HG02884 (cell line): Measurements from ENCODE around the gene SLCO2B1.

ENCODE experiments used
- ATAC-seq: cut with Tn5 transposase; IDR thresholded peaks from one replicate; pipeline ENCODE4 v1.9.1; 2021; ENCODE audit warnings: mild to moderate bottlenecking, moderate library complexity; ENCODE audit not compliant: unreplicated experiment

Gene SLCO2B1

GRCh38 chr11:75160880-75161279 lies 10.0 kb downstream of the SLCO2B1 start:
- no peak for ATAC-seq

GRCh38 chr11:75161506-75162095 lies 10.7 kb downstream of the SLCO2B1 start:
- no peak for ATAC-seq

GRCh38 chr11:75162954-75163353 lies 12.0 kb downstream of the SLCO2B1 start:
- ATAC-seq = no peak

GRCh38 chr11:75163921-75164849 lies 13.3 kb downstream of the SLCO2B1 start:
- no peak for ATAC-seq

GRCh38 chr11:75165721-75166120 lies 14.8 kb downstream of the SLCO2B1 start:
- no peak for ATAC-seq

- ATAC-seq = no peak
Observed at GRCh38 chr11:75166791-75167190, 15.9 kb downstream of the SLCO2B1 start.

GRCh38 chr11:75167617-75168016 lies 16.7 kb downstream of the SLCO2B1 start:
- ATAC-seq = no peak

GRCh38 chr11:75169101-75169885 lies 18.4 kb downstream of the SLCO2B1 start:
- no peak for ATAC-seq

- ATAC-seq = no peak
Observed at GRCh38 chr11:75170516-75171201, 19.8 kb downstream of the SLCO2B1 start.

GRCh38 chr11:75173336-75173735 lies 22.4 kb downstream of the SLCO2B1 start:
- ATAC-seq = no peak

- no peak for ATAC-seq
Observed at GRCh38 chr11:75174781-75175370, 24.0 kb downstream of the SLCO2B1 start.

- no peak for ATAC-seq
Observed at GRCh38 chr11:75182664-75183063, 31.8 kb downstream of the SLCO2B1 start.

GRCh38 chr11:75184051-75184450 lies 33.1 kb downstream of the SLCO2B1 start:
- ATAC-seq = no peak

GRCh38 chr11:75184757-75185425 lies 34.0 kb downstream of the SLCO2B1 start:
- ATAC-seq = no peak

- ATAC-seq = no peak
Observed at GRCh38 chr11:75185866-75186265, 35.0 kb downstream of the SLCO2B1 start.

GRCh38 chr11:75186999-75187398 lies 36.1 kb downstream of the SLCO2B1 start:
- ATAC-seq = no peak

- ATAC-seq = no peak
Observed at GRCh38 chr11:75188671-75189070, 37.8 kb downstream of the SLCO2B1 start.

- no peak for ATAC-seq
Observed at GRCh38 chr11:75189108-75189507, 38.2 kb downstream of the SLCO2B1 start.

- no peak for ATAC-seq
Observed at GRCh38 chr11:75189911-75190310, 39.0 kb downstream of the SLCO2B1 start.
